ENCODE results near the gene FBXO39. TPM values are rescaled to one million over a fixed set of nuclear protein-coding genes. Genes with fewer than 3 reads are reported as not detected.

FBXO39 gene
- total and polyA plus RNA-seq, 2 donors (not counting 3 experiments of a cell fraction or from before 2014, with no cell fraction given), result 0.20 to 3.1 TPM

DNA sequence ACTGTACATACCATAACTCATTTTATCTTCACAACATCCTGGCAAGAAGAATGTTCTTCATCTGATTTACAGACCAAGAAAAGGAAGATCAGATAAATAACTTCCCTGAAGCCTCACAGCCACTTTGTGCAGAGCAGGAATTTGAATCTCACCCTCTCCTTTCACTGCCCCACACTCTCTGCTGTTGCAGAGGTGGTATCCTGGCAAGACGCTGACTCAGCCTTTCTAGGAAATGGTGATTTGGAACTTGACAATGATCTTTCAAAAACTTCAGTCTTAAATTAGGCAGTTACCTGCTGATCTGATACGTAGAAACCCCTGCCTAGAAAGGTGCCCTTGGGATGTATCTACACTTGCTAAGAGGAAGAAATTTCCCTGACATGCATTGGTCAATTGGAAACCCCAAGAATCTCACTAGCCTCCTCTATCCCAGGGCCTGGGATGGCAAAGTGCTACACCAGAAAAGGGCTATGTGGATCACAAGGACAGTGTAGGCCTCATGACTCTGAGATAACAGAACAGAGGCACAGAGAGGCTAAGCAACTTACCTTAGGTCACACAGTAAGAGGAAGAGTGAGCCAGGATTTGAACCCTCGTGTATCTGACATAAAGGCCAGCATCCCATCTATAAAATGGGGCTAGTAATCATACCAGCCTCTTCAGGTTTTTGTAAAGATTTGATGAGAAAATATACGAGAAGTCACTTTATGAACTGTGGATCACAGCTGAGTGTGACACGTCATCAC is 17.9 kb downstream of the FBXO39 start:
- H3K36me3 ChIP-seq (ENCODE audit: control insufficient read depth in 2 of 2, extremely low read depth in 1 of 2, insufficient read depth in 2 of 2, low read length in 2 of 2), result no peaks in the 10 kb centered on the region
- no peak overlapping the region for H3K4me3 ChIP-seq (replicated peaks in 1 of 3; ENCODE audit: insufficient read depth in 1 of 3, low read depth in 1 of 3, low read length in 3 of 3)
- H3K9me3 ChIP-seq (replicated peaks; ENCODE audit: control insufficient read depth, insufficient read depth, low read length), result no peaks in the 10 kb centered on the region
- ChIA-PET POLR2A (no interaction called here), CTCF (no interaction called here)
- no peaks in the 10 kb centered on the region for H4K20me1 ChIP-seq (replicated peaks; ENCODE audit: control insufficient read depth, extremely low read depth, insufficient read depth, low read length)
- H3K4me2 ChIP-seq (ENCODE audit: insufficient read depth, low read length), result no peak overlapping the region
- H3K27ac ChIP-seq (ENCODE audit: insufficient read depth, low read depth, low read length), result no peak overlapping the region
- H3K9ac ChIP-seq (replicated peaks; ENCODE audit: extremely low read depth, insufficient read depth, low read length), result no peak overlapping the region
- dilution Hi-C loops (cut with MboI; ENCODE audit: extremely low pct_ligation_motif_present, low sequenced_read_pairs) (no loop called here), intact Hi-C loops (cut with micrococcal nuclease) (no loop called here)
- peaks cover 0 to 14% of the 10 kb centered on the region in 2 experiments for H3K27me3 ChIP-seq (ENCODE audit: control insufficient read depth in 2 of 2, insufficient read depth in 2 of 2, low read length in 2 of 2)
- H3K4me1 ChIP-seq (ENCODE audit: control insufficient read depth, extremely low read depth, insufficient read depth, low read length), result no peaks in the 10 kb centered on the region
- H2AFZ ChIP-seq (ENCODE audit: low read depth, low read length), result no peak overlapping the region
- no peak for DNase-seq (ENCODE audit: low read depth, low spot score)
- H3K79me2 ChIP-seq (ENCODE audit: control insufficient read depth, insufficient read depth, low read length), result no peaks in the 10 kb centered on the region
- no TSS peak for BruUV-seq (replicated peaks)
- H3K9me1 ChIP-seq (replicated peaks; ENCODE audit: control insufficient read depth, extremely low read depth, insufficient read depth, low read length), result no peaks in the 10 kb centered on the region
- no peak for FAIRE-seq
- TF ChIP-seq JUN (IDR thresholded peaks at IDR 0.05; ENCODE audit: borderline replicate concordance, insufficient read depth, insufficient read length, low read depth), result no peak
- no peak for TF ChIP-seq POLR2AphosphoS5 (IDR thresholded peaks at IDR 0.05; ENCODE audit: insufficient read depth, low read depth, low read length)
- no peak for TF ChIP-seq FOS (IDR thresholded peaks at IDR 0.05; ENCODE audit: borderline replicate concordance, insufficient read depth, low read length)
- no peak for TF ChIP-seq GATA2 (IDR thresholded peaks at IDR 0.05; ENCODE audit: insufficient read depth, insufficient read length, low read depth, low read length)
- TF ChIP-seq, protein P1, sequence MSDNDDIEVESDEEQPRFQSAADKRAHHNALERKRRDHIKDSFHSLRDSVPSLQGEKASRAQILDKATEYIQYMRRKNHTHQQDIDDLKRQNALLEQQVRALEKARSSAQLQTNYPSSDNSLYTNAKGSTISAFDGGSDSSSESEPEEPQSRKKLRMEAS (IDR thresholded peaks at IDR 0.05; ENCODE audit: insufficient read depth, insufficient read length), result no peak
- no peak for TF ChIP-seq EZH2 (IDR thresholded peaks at IDR 0.05; ENCODE audit: borderline replicate concordance, low read depth, low read length, severe bottlenecking)
- no peak for TF ChIP-seq MYC (IDR thresholded peaks at IDR 0.05; ENCODE audit: low read depth, low read length)
- TF ChIP-seq POLR2A (IDR thresholded peaks at IDR 0.05; ENCODE audit: low read depth, low read length), result no peak
- TF ChIP-seq, protein P2, sequence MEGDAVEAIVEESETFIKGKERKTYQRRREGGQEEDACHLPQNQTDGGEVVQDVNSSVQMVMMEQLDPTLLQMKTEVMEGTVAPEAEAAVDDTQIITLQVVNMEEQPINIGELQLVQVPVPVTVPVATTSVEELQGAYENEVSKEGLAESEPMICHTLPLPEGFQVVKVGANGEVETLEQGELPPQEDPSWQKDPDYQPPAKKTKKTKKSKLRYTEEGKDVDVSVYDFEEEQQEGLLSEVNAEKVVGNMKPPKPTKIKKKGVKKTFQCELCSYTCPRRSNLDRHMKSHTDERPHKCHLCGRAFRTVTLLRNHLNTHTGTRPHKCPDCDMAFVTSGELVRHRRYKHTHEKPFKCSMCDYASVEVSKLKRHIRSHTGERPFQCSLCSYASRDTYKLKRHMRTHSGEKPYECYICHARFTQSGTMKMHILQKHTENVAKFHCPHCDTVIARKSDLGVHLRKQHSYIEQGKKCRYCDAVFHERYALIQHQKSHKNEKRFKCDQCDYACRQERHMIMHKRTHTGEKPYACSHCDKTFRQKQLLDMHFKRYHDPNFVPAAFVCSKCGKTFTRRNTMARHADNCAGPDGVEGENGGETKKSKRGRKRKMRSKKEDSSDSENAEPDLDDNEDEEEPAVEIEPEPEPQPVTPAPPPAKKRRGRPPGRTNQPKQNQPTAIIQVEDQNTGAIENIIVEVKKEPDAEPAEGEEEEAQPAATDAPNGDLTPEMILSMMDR (IDR thresholded peaks at IDR 0.05; ENCODE audit: extremely low read depth in 1 of 2, insufficient read depth in 1 of 2, low read depth in 1 of 2, low read length in 2 of 2), result no peak

Data from endothelial cell of umbilical vein (primary cell).